CD14-positive monocyte (primary cell): ENCODE measurements around the gene SLC24A3. TPM values are rescaled to one million over a fixed set of nuclear protein-coding genes. Genes with fewer than 3 reads are reported as not detected.
A peak's percentile ranks its signal among the peaks of the same experiment; 100 is the strongest.

Experiments
- DNase-seq, 3 donors: peaks; one replicate each; pipeline ENCODE4 v3.0.0-alpha.2; 2011 to 2022
- H2AFZ ChIP-seq: 2 replicates; pipeline ENCODE4 v1.6.0; 2012; ENCODE audit warnings: mild to moderate bottlenecking, low read depth, low read length, inconsistent platforms; ENCODE audit not compliant: insufficient read depth, poor library complexity, severe bottlenecking
- H3K27ac ChIP-seq, 2 donors: 1 replicate in 1 of 2; 2 replicates in 1 of 2; pipeline ENCODE4 v1.5.1; 2012 to 2013; ENCODE audit warnings: low read length in 2 of 2, control low read depth in 1 of 2, inconsistent platforms in 1 of 2, low read depth in 1 of 2, mild to moderate bottlenecking in 1 of 2
- H3K27me3 ChIP-seq, 2 donors: one replicate each; pipeline versions ENCODE4 v1.6.0 to v1.6.1; 2011 to 2013; ENCODE audit warnings: low read length in 2 of 2; ENCODE audit not compliant: control insufficient read depth in 2 of 2, insufficient read depth in 2 of 2
- H3K36me3 ChIP-seq, 2 donors: replicated peaks in 1 of 2; 1 replicate in 1 of 2; 2 replicates in 1 of 2; pipeline versions ENCODE4 v1.5.1 to v1.6.1; 2012 to 2013; ENCODE audit warnings: low read length in 2 of 2, control low read depth in 1 of 2, inconsistent platforms in 1 of 2, mild to moderate bottlenecking in 1 of 2; ENCODE audit not compliant: insufficient read depth in 2 of 2, control insufficient read depth in 1 of 2
- H3K4me1 ChIP-seq, 2 donors: 1 replicate in 1 of 2; 2 replicates in 1 of 2; pipeline versions ENCODE4 v1.5.1 to v1.6.1; 2012 to 2013; ENCODE audit warnings: low read length in 2 of 2, control low read depth in 1 of 2, inconsistent platforms in 1 of 2, mild to moderate bottlenecking in 1 of 2, moderate library complexity in 1 of 2; ENCODE audit not compliant: insufficient read depth in 2 of 2, control insufficient read depth in 1 of 2
- H3K4me2 ChIP-seq: replicated peaks from 2 replicates; pipeline ENCODE3; 2012; ENCODE audit warnings: low read length, moderate library complexity, mild to moderate bottlenecking; ENCODE audit not compliant: poor library complexity, severe bottlenecking; ENCODE audit errors: extremely low read depth
- H3K4me3 ChIP-seq, 3 experiments: fragments of 200-600 bp in 1 of 3; sonication (generic) in 1 of 3; replicated peaks in 1 of 3; 1 replicate in 2 of 3; 2 replicates in 1 of 3; pipeline ENCODE4 v1.5.1; 2011 to 2013; ENCODE audit warnings: low read length in 3 of 3, mild to moderate bottlenecking in 3 of 3, control low read depth in 2 of 3, low read depth in 2 of 3, inconsistent platforms in 1 of 3, moderate library complexity in 1 of 3
- H3K79me2 ChIP-seq: 2 replicates; pipeline ENCODE4 v1.6.0; 2012; ENCODE audit warnings: mild to moderate bottlenecking, control low read depth, inconsistent platforms, low read length, moderate library complexity; ENCODE audit not compliant: insufficient read depth
- H3K9ac ChIP-seq: 2 replicates; pipeline ENCODE4 v1.6.0; 2017; ENCODE audit warnings: low read length, mild to moderate bottlenecking; ENCODE audit not compliant: insufficient read depth, poor library complexity, severe bottlenecking
- H3K9me3 ChIP-seq, 2 donors: replicated peaks in 1 of 2; 1 replicate in 1 of 2; 2 replicates in 1 of 2; pipeline versions ENCODE4 v1.5.1 to v1.6.1; 2012 to 2013; ENCODE audit warnings: low read length in 2 of 2, control low read depth in 1 of 2; ENCODE audit not compliant: control insufficient read depth in 1 of 2, insufficient read depth in 1 of 2
- H4K20me1 ChIP-seq: 2 replicates; pipeline ENCODE4 v1.6.0; 2012; ENCODE audit warnings: mild to moderate bottlenecking, low read length, control low read depth, moderate library complexity; ENCODE audit not compliant: insufficient read depth
- H3K27ac Mint-ChIP-seq, 7 donors: one replicate each; pipeline ENCODE4 v1.8.0; 2020; ENCODE audit warnings: mild to moderate bottlenecking in 7 of 7, mixed read lengths in 7 of 7, moderate library complexity in 6 of 7, inconsistent platforms in 2 of 7
- H3K27me3 Mint-ChIP-seq, 3 donors: one replicate each; pipeline ENCODE4 v1.8.0; 2021 to 2022; ENCODE audit warnings: low read depth in 3 of 3, mild to moderate bottlenecking in 3 of 3, mixed read lengths in 3 of 3, moderate library complexity in 3 of 3, inconsistent platforms in 1 of 3
- H3K36me3 Mint-ChIP-seq, 2 donors: one replicate each; pipeline ENCODE4 v1.8.0; 2020; ENCODE audit warnings: mixed read lengths in 2 of 2, inconsistent platforms in 1 of 2, mild to moderate bottlenecking in 1 of 2
- H3K4me1 Mint-ChIP-seq: one replicate; pipeline ENCODE4 v1.8.0; 2020; ENCODE audit warnings: mild to moderate bottlenecking, mixed read lengths
- H3K4me3 Mint-ChIP-seq, 2 donors: one replicate each; pipeline ENCODE4 v1.8.0; 2020; ENCODE audit warnings: mild to moderate bottlenecking in 2 of 2, mixed read lengths in 2 of 2, moderate library complexity in 1 of 2
- H3K9me3 Mint-ChIP-seq, 7 donors: one replicate each; pipeline ENCODE4 v1.8.0; 2020 to 2022; ENCODE audit warnings: mixed read lengths in 7 of 7, mild to moderate bottlenecking in 6 of 7, moderate library complexity in 6 of 7, inconsistent platforms in 2 of 7
- CTCF ChIP-seq: fragments of 200-600 bp; IDR thresholded peaks from one replicate; pipeline ENCODE4 v1.8.0; 2022; ENCODE audit warnings: antibody characterized with exemption, mild to moderate bottlenecking
- whole genome bisulfite sequencing: methylation state at CpG from one replicate; pipeline ENCODE4 v1.1.5; 2013; ENCODE audit warnings: missing lambda C conversion rate; ENCODE audit not compliant: insufficient coverage; 5-methylcytosine and 5-hydroxymethylcytosine counted together
- intact Hi-C, 2 donors: fragments of 100-400 bp; cut with micrococcal nuclease; formaldehyde crosslinking; loops; one replicate each; pipeline versions ENCODE4 v1.15.0 to v1.15.1; 2023
- polyA plus RNA-seq, 3 donors: library from polyadenylated mRNA; depleted of rRNA in 1 of 3; unstranded in 2 of 3; stranded (reverse) in 1 of 3; fragments of 300-500 nt in 2 of 3; fragments of >200 nt in 1 of 3; fragmentation: Illumina TruSeq in 2 of 3; gene quantifications; 1 replicate in 2 of 3; 2 replicates in 1 of 3; pipeline ENCODE4 v1.2.3, GENCODE V29; 2012 to 2021

The SLC24A3 gene
- polyA plus RNA-seq, 3 donors: 0.04 to 0.08 TPM; not detected in 1

- peaks cover 32% of the 10 kb centered on the region for H3K4me1 Mint-ChIP-seq
- no peaks in the 10 kb centered on the region for H3K9me3 ChIP-seq
- WGBS: over 99% methylated on average over 8 of the region's 11 CpGs
- no peak overlapping the region for H3K9ac ChIP-seq
- no peaks in the 10 kb centered on the region for H3K36me3 Mint-ChIP-seq
- H3K27ac ChIP-seq: no peak overlapping the region
- no peak for TF ChIP-seq CTCF
- H3K27me3 Mint-ChIP-seq: peaks cover 1 to 5% (median 1%) of the 10 kb centered on the region in 3 donors
- H3K27ac Mint-ChIP-seq: no peak overlapping the region
- H3K9me3 Mint-ChIP-seq: peaks cover 0 to under 1% (median 0%) of the 10 kb centered on the region in 7 donors
- intact Hi-C loops: no loop called here
- H3K79me2 ChIP-seq: no peaks in the 10 kb centered on the region
- no peak overlapping the region for H3K4me3 Mint-ChIP-seq
- no peaks in the 10 kb centered on the region for H4K20me1 ChIP-seq
- H3K27me3 ChIP-seq: no peaks in the 10 kb centered on the region
- H3K36me3 ChIP-seq: no peaks in the 10 kb centered on the region
- no peak overlapping the region for H3K4me3 ChIP-seq
- DNase-seq: no peak
- H2AFZ ChIP-seq: no peak overlapping the region
- peaks cover 28 to 33% of the 10 kb centered on the region in 2 donors for H3K4me1 ChIP-seq
- no peak overlapping the region for H3K4me2 ChIP-seq
These were observed 511.5 kb downstream of the SLC24A3 start for GRCh38 chr20:19723813-19724430.

GRCh38 chr20:19725373-19725772, 512.9 kb downstream of the SLC24A3 start:
- H3K9me3 ChIP-seq: no peaks in the 10 kb centered on the region
- Mint-ChIP-seq H3K36me3 (no peaks in the 10 kb centered on the region), H3K27ac (peak overlapping the region in 3 of 7 donors; percentile 50 to 80 (median 59)), H3K4me3 (no peak overlapping the region), H3K4me1 (peaks cover 32% of the 10 kb centered on the region), H3K27me3 (peaks cover 1 to 5% (median 4%) of the 10 kb centered on the region in 3 donors), H3K9me3 (peaks cover 0 to 5% (median 1%) of the 10 kb centered on the region in 7 donors)
- WGBS: no CpG with 5 or more reads among the region's 4 CpGs
- H3K4me2 ChIP-seq: no peak overlapping the region
- intact Hi-C loops: loop anchor here in 1 of 2 donors (5.0 kb wide), 1 partner anchor 37 kb away; no protein-coding TSS in a partner anchor
- H3K9ac ChIP-seq: no peak overlapping the region
- H2AFZ ChIP-seq: no peak overlapping the region
- no peak overlapping the region for H3K4me3 ChIP-seq
- peaks cover 28 to 33% of the 10 kb centered on the region in 2 donors for H3K4me1 ChIP-seq
- H3K79me2 ChIP-seq: no peaks in the 10 kb centered on the region
- DNase-seq: no peak
- H3K36me3 ChIP-seq: no peaks in the 10 kb centered on the region
- no peaks in the 10 kb centered on the region for H3K27me3 ChIP-seq
- no peak for TF ChIP-seq CTCF
- no peaks in the 10 kb centered on the region for H4K20me1 ChIP-seq
- H3K27ac ChIP-seq: peak overlapping the region in 1 of 2 donors; percentile 70
